B cell (primary cell): Measurements from ENCODE around the gene KLRD1. TPM values are rescaled to one million over a fixed set of nuclear protein-coding genes. Genes with fewer than 3 reads are reported as not detected.

ENCODE experiments used
- ATAC-seq: fragments of 200-7000 bp; cut with Tn5 transposase; one replicate; pipeline ENCODE4 v1.10.0; 2021; ENCODE audit warnings: low read depth, mild to moderate bottlenecking, moderate number of reproducible peaks, moderate library complexity
- CTCF ChIA-PET: fragments of 350-600 bp; sonication (Branson Sonifier 250); formaldehyde crosslinking; loops from one replicate; lab custom pipeline; 2021; ENCODE audit warnings: antibody characterized with exemption, inconsistent platforms; lab: Charles Lee
- POLR2A ChIA-PET: fragments of 350-600 bp; sonication (Branson Sonifier 250); formaldehyde crosslinking; loops from one replicate; lab custom pipeline; 2021; ENCODE audit warnings: antibody characterized with exemption; lab: Charles Lee
- DNase-seq: peaks from one replicate; pipeline ENCODE4 v3.0.0; 2013
- H2AFZ ChIP-seq: 2 replicates; pipeline ENCODE4 v1.6.1; 2012; ENCODE audit warnings: mild to moderate bottlenecking, low read depth, low read length; ENCODE audit not compliant: insufficient read depth, poor library complexity, severe bottlenecking
- H3K27ac ChIP-seq, 2 donors: 1 replicate in 1 of 2; 2 replicates in 1 of 2; pipeline ENCODE4 v1.5.1; 2012 to 2013; ENCODE audit warnings: low read length in 2 of 2, mild to moderate bottlenecking in 2 of 2, moderate library complexity in 1 of 2
- H3K27me3 ChIP-seq, 4 experiments: fragments of 200-600 bp in 1 of 4; sonication (generic) in 1 of 4; replicated peaks in 1 of 4; 1 replicate in 2 of 4; 2 replicates in 2 of 4; pipeline versions ENCODE4 v1.6.1 to v1.7.0; 2013 to 2016; ENCODE audit warnings: low read length in 3 of 4, mild to moderate bottlenecking in 2 of 4, mixed read lengths in 1 of 4, moderate library complexity in 1 of 4; ENCODE audit not compliant: insufficient read depth in 4 of 4, control insufficient read depth in 3 of 4; ENCODE audit errors: control extremely low read depth in 1 of 4
- H3K36me3 ChIP-seq, 2 experiments: replicated peaks in 1 of 2; 1 replicate in 1 of 2; 2 replicates in 1 of 2; pipeline versions ENCODE4 v1.6.1 to v1.7.1; 2013; ENCODE audit warnings: low read length in 1 of 2; ENCODE audit not compliant: insufficient read depth in 2 of 2, control insufficient read depth in 1 of 2; ENCODE audit errors: control extremely low read depth in 1 of 2, extremely low read depth in 1 of 2
- H3K4me1 ChIP-seq, 2 donors: fragments of 200-600 bp in 1 of 2; sonication (generic) in 1 of 2; 1 replicate in 1 of 2; 2 replicates in 1 of 2; pipeline versions ENCODE4 v1.5.1 to v1.6.1; 2013 to 2017; ENCODE audit warnings: low read length in 2 of 2; ENCODE audit not compliant: control insufficient read depth in 2 of 2, insufficient read depth in 2 of 2
- H3K4me2 ChIP-seq: replicated peaks from 2 replicates; pipeline ENCODE3; 2012; ENCODE audit warnings: mild to moderate bottlenecking, low read depth, low read length; ENCODE audit not compliant: poor library complexity, severe bottlenecking
- H3K4me3 ChIP-seq, 5 experiments: fragments of 200-600 bp in 1 of 5; sonication (generic) in 1 of 5; 1 replicate in 3 of 5; 2 replicates in 2 of 5; pipeline versions ENCODE4 v1.5.1 to v1.7.0; 2011 to 2016; ENCODE audit warnings: low read length in 4 of 5, mild to moderate bottlenecking in 4 of 5, low read depth in 2 of 5, control low read depth in 1 of 5, moderate library complexity in 1 of 5; ENCODE audit not compliant: insufficient read depth in 1 of 5; ENCODE audit errors: control extremely low read depth in 1 of 5, extremely low read depth in 1 of 5
- H3K79me2 ChIP-seq: fragments of 200-600 bp; sonication (generic); one replicate; pipeline ENCODE4 v1.6.0; 2016; ENCODE audit warnings: low read length; ENCODE audit not compliant: control insufficient read depth, insufficient read depth
- H3K9ac ChIP-seq: fragments of 200-600 bp; sonication (generic); 2 replicates; pipeline ENCODE4 v1.6.1; 2017; ENCODE audit warnings: mild to moderate bottlenecking, low read length, moderate library complexity
- H3K9me3 ChIP-seq, 3 donors: one replicate each; pipeline versions ENCODE4 v1.6.1 to v1.7.1; 2013; ENCODE audit warnings: low read length in 2 of 3; ENCODE audit not compliant: control insufficient read depth in 2 of 3, insufficient read depth in 1 of 3; ENCODE audit errors: control extremely low read depth in 1 of 3
- H4K20me1 ChIP-seq: 2 replicates; pipeline ENCODE4 v1.6.0; 2012; ENCODE audit warnings: mild to moderate bottlenecking, low read length; ENCODE audit not compliant: insufficient read depth, control insufficient read depth, poor library complexity, severe bottlenecking
- H3K27ac Mint-ChIP-seq: one replicate; pipeline ENCODE4 v1.8.0; 2021; ENCODE audit warnings: mixed read lengths
- H3K27me3 Mint-ChIP-seq: one replicate; pipeline ENCODE4 v1.8.0; 2021; ENCODE audit warnings: mixed read lengths
- H3K4me1 Mint-ChIP-seq: one replicate; pipeline ENCODE4 v1.8.0; 2021; ENCODE audit warnings: mixed read lengths
- H3K4me3 Mint-ChIP-seq: one replicate; pipeline ENCODE4 v1.8.0; 2021; ENCODE audit warnings: mixed read lengths
- H3K9me3 Mint-ChIP-seq: one replicate; pipeline ENCODE4 v1.8.0; 2022; ENCODE audit warnings: mixed read lengths; ENCODE audit not compliant: insufficient read depth
- EZH2 ChIP-seq: IDR thresholded peaks from 2 replicates; pipeline ENCODE4 v1.6.1; 2012; ENCODE audit warnings: borderline replicate concordance, low read depth, mild to moderate bottlenecking, moderate library complexity, low read length; ENCODE audit not compliant: insufficient read depth, poor library complexity, severe bottlenecking
- WGBS: methylation state at CpG from one replicate; pipeline ENCODE4 v1.1.5; 2013; ENCODE audit warnings: missing lambda C conversion rate; ENCODE audit not compliant: insufficient coverage; 5-methylcytosine and 5-hydroxymethylcytosine counted together
- intact Hi-C: fragments of 100-400 bp; cut with micrococcal nuclease; formaldehyde crosslinking; loops from one replicate; pipeline ENCODE4 v1.10.0; 2022
- polyA plus RNA-seq: library from polyadenylated mRNA; depleted of rRNA; stranded (reverse); fragments of >200 nt; gene quantifications from 2 replicates; pipeline ENCODE4 v1.2.3, GENCODE V29; 2012
- total RNA-seq, 2 donors: library from RNA; stranded (reverse); fragments of 120-200 nt in 1 of 2; gene quantifications; 1 replicate in 1 of 2; 2 replicates in 1 of 2; pipeline versions ENCODE4 v1.2.3 to v1.2.4, GENCODE V29; 2013 to 2022
- TF ChIP-seq, protein P1 (sequence below): fragments of 200-600 bp; IDR thresholded peaks from one replicate; pipeline ENCODE4 v1.8.0; 2022; ENCODE audit warnings: antibody characterized with exemption, mild to moderate bottlenecking

The KLRD1 gene
- total and polyA plus RNA-seq, 2 donors (not counting 1 experiment from before 2014, with no cell fraction given), result 0.22 to 0.32 TPM

DNA sequence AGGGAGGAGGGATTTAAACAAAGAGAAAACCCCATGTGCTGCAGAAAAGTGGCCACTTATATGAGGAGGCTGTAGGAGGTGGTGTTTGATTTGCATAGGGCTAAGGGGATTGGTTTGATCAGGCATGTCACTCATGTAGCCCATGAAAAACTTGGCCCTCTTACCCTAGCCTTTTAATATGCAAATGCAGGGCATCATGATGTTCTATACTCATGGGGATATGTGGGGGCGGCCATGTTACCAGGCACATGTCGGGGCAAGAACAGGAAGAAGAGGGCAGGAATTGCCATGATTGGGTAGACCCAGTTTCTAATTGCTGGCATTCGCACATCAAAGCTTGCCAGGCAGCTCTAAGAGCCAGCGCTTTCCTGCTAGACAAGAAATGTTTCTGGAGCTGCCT, 53.4 kb downstream of the KLRD1 start:
- H3K79me2 ChIP-seq, result no peaks in the 10 kb centered on the region
- DNase-seq, result peak; percentile 21
- no peak overlapping the region for H3K27ac ChIP-seq
- Mint-ChIP-seq H3K9me3 (no peaks in the 10 kb centered on the region), H3K4me1 (peaks cover 2% of the 10 kb centered on the region), H3K27ac (no peak overlapping the region), H3K4me3 (no peak overlapping the region), H3K27me3 (peaks cover 5% of the 10 kb centered on the region)
- intact Hi-C loops, result no loop called here
- no peak overlapping the region for H3K4me3 ChIP-seq
- no peak for ATAC-seq
- no peak for TF ChIP-seq EZH2
- TF ChIP-seq, protein P1, sequence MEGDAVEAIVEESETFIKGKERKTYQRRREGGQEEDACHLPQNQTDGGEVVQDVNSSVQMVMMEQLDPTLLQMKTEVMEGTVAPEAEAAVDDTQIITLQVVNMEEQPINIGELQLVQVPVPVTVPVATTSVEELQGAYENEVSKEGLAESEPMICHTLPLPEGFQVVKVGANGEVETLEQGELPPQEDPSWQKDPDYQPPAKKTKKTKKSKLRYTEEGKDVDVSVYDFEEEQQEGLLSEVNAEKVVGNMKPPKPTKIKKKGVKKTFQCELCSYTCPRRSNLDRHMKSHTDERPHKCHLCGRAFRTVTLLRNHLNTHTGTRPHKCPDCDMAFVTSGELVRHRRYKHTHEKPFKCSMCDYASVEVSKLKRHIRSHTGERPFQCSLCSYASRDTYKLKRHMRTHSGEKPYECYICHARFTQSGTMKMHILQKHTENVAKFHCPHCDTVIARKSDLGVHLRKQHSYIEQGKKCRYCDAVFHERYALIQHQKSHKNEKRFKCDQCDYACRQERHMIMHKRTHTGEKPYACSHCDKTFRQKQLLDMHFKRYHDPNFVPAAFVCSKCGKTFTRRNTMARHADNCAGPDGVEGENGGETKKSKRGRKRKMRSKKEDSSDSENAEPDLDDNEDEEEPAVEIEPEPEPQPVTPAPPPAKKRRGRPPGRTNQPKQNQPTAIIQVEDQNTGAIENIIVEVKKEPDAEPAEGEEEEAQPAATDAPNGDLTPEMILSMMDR, result no peak
- no peak overlapping the region for H3K4me2 ChIP-seq
- H3K36me3 ChIP-seq, result no peaks in the 10 kb centered on the region
- peaks cover 25 to 33% of the 10 kb centered on the region in 2 donors for H3K4me1 ChIP-seq
- H3K9ac ChIP-seq, result no peak overlapping the region
- no peaks in the 10 kb centered on the region for H4K20me1 ChIP-seq
- POLR2A ChIA-PET, result no interaction called here
- H3K27me3 ChIP-seq, result no peaks in the 10 kb centered on the region
- H3K9me3 ChIP-seq, result peaks cover 0 to 7% (median 0%) of the 10 kb centered on the region in 3 donors
- WGBS, result 70% methylated on average over 3 of the region's 4 CpGs
- CTCF ChIA-PET, result interaction anchor here (0.5 to 1.0 kb wide), 2 partner anchors 50 to 423 kb away, joined by 3 read pairs; no protein-coding TSS in a partner anchor
- H2AFZ ChIP-seq, result no peak overlapping the region

DNA sequence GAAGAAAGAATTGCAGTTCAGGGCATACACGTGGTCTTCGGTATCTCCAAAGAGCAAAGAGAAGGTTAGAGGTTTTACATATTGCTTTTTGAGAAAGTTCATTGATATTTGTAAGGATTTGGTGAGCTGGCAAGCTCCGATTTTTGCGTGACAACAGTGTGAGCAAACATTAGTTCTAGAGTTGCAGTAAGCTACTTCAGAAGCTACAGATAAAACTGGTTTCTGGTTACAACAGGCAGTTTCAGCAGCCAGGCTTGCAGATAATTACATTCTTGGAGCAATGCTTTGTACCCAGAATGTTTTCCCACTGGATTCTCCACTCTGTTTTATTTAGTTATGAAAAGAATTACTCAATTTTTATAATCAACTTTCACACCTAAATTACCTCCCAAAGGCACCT, 54.0 kb downstream of the KLRD1 start:
- Mint-ChIP-seq H3K27ac (peak overlapping the region; percentile 54), H3K4me1 (peaks cover 2% of the 10 kb centered on the region), H3K27me3 (peaks cover 3% of the 10 kb centered on the region), H3K9me3 (no peaks in the 10 kb centered on the region), H3K4me3 (no peak overlapping the region)
- H3K27me3 ChIP-seq, result no peaks in the 10 kb centered on the region
- H3K36me3 ChIP-seq, result no peaks in the 10 kb centered on the region
- 100% methylated on average over 4 of the region's 4 CpGs for WGBS
- no peak overlapping the region for H3K27ac ChIP-seq
- H2AFZ ChIP-seq, result no peak overlapping the region
- ATAC-seq (no peak), DNase-seq (no peak)
- no peaks in the 10 kb centered on the region for H4K20me1 ChIP-seq
- TF ChIP-seq EZH2, result no peak
- TF ChIP-seq, protein P1, result no peak
- H3K4me1 ChIP-seq, result peaks cover 31 to 39% of the 10 kb centered on the region in 2 donors
- intact Hi-C loops, result no loop called here
- H3K9ac ChIP-seq, result no peak overlapping the region
- H3K4me3 ChIP-seq, result no peak overlapping the region
- ChIA-PET POLR2A (no interaction called here), CTCF (interaction anchor here (0.5 to 1.0 kb wide), 2 partner anchors 49 to 423 kb away, joined by 3 read pairs; no protein-coding TSS in a partner anchor)
- H3K4me2 ChIP-seq, result no peak overlapping the region
- no peaks in the 10 kb centered on the region for H3K79me2 ChIP-seq
- H3K9me3 ChIP-seq, result peaks cover 0 to 7% (median 0%) of the 10 kb centered on the region in 3 donors
